A673 (cell line): ENCODE results near the gene CYTH2.

Source experiments
- CTCF ChIP-seq: fragments of 300-800, 200-600 bp; sonication (generic); conservative IDR thresholded peaks from 2 replicates; pipeline ENCODE4 v1.5.1; 2017; ENCODE audit warnings: low read depth, mild to moderate bottlenecking, antibody characterized with exemption, low read length, moderate library complexity, mixed read lengths
- EZH2 ChIP-seq: fragments of 200-600 bp; sonication (generic); IDR thresholded peaks from 2 replicates; pipeline ENCODE4 v1.6.1; 2017; ENCODE audit warnings: borderline replicate concordance, low read depth, mild to moderate bottlenecking, mixed read lengths, antibody characterized with exemption, low read length; ENCODE audit not compliant: poor library complexity, severe bottlenecking

DNA sequence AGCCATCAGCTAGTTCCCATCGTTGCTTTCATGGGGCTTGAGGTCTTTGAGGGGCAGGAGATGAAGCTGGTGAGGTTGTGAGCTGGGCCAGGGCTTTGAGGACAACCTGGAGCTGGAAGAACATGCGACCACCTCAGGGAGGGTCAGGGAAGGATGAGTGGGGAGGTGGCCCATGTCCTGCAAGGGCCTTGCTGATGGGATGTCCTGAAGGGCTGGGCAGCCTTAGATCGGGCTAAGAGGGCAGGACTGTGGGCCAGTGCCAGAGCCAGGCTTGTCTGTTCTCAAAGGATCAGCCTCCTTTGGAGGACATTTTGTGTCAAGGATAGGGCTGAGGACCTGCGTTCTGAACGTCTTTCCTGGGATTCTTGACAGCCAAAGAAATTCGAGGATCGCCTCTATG, 10.5 kb downstream of the CYTH2 start:
- TF ChIP-seq CTCF (no peak), EZH2 (no peak)
